HepG2 (cell line): Measurements from ENCODE around the gene NEURL1B. TPM values are rescaled to one million over a fixed set of nuclear protein-coding genes. Genes with fewer than 3 reads are reported as not detected.

Experiments used
- ATAC-seq: fragments of 200-7000 bp; cut with Tn5 transposase; 3 replicates; pipeline ENCODE4 v1.9.1; 2020; ENCODE audit warnings: mild to moderate bottlenecking, moderate library complexity
- BruUV-seq: library from RNA; stranded (reverse); fragments of 400-500 nt; replicated peaks from 2 replicates; lab custom pipeline; 2021; lab: Mats Ljungman, UMichigan
- CTCF ChIA-PET: fragments of 300-600 bp; formaldehyde crosslinking; extraction: SDS; loops from one replicate; lab custom pipeline; 2021; ENCODE audit warnings: low total read pairs, inconsistent platforms, low intra/inter-chr PET ratio; lab: Yijun Ruan, JAX
- POLR2A ChIA-PET: fragments of 350-600 bp; sonication (Branson Sonifier 250); formaldehyde crosslinking; loops from one replicate; lab custom pipeline; 2020; ENCODE audit warnings: antibody characterized with exemption, inconsistent platforms; lab: Yijun Ruan, JAX
- DNase-seq: peaks from one replicate; pipeline ENCODE4 v3.0.0-alpha.2; 2015; ENCODE audit warnings: low spot score
- FAIRE-seq: peaks from 3 replicates; lab custom pipeline; 2011; peaks lifted over from hg19 to GRCh38; lab: Jason Lieb, UNC
- H2AFZ ChIP-seq: one replicate; pipeline ENCODE4 v1.6.1; 2011; ENCODE audit warnings: low read length, inconsistent platforms
- H3K27ac ChIP-seq: fragments of 300-600 bp; 3 replicates; pipeline ENCODE4 v1.8.0; 2011; ENCODE audit warnings: mixed run types, mild to moderate bottlenecking, mixed read lengths, low read length, inconsistent platforms; ENCODE audit not compliant: insufficient read depth; ENCODE audit errors: extremely low read length
- H3K27me3 ChIP-seq, 2 experiments: fragments of 200-600 bp in 1 of 2; 2 replicates in 1 of 2; 3 replicates in 1 of 2; pipeline versions ENCODE4 v1.6.0 to v1.8.0; 2011; ENCODE audit warnings: low read length in 2 of 2, mild to moderate bottlenecking in 2 of 2, moderate library complexity in 2 of 2, inconsistent platforms in 1 of 2; ENCODE audit not compliant: insufficient read depth in 2 of 2, control insufficient read depth in 1 of 2
- H3K36me3 ChIP-seq, 2 experiments: fragments of 200-600 bp in 1 of 2; replicated peaks in 1 of 2; 2 replicates in 1 of 2; 3 replicates in 1 of 2; pipeline versions ENCODE4 v1.5.1 to v1.8.0; 2011; ENCODE audit warnings: low read length in 2 of 2, inconsistent platforms in 1 of 2; ENCODE audit not compliant: insufficient read depth in 2 of 2, control insufficient read depth in 1 of 2
- H3K4me1 ChIP-seq: 2 replicates; pipeline ENCODE4 v1.5.1; 2012; ENCODE audit warnings: low read length, inconsistent platforms; ENCODE audit not compliant: insufficient read depth
- H3K4me2 ChIP-seq: 2 replicates; pipeline ENCODE4 v1.6.0; 2011; ENCODE audit warnings: low read depth, low read length, inconsistent platforms
- H3K4me3 ChIP-seq, 3 experiments: fragments of 200-600 bp in 1 of 3; sonication (generic), shearing (Covaris generic) in 1 of 3; replicated peaks in 1 of 3; 2 replicates each; pipeline ENCODE4 v1.5.1; 2011 to 2016; ENCODE audit warnings: low read length in 3 of 3, inconsistent platforms in 2 of 3, low read depth in 2 of 3, mild to moderate bottlenecking in 2 of 3, control low read depth in 1 of 3, mixed read lengths in 1 of 3; ENCODE audit not compliant: insufficient read depth in 1 of 3
- H3K79me2 ChIP-seq: one replicate; pipeline ENCODE4 v1.6.1; 2011; ENCODE audit warnings: low read length, inconsistent platforms; ENCODE audit not compliant: insufficient read depth
- H3K9ac ChIP-seq: 2 replicates; pipeline ENCODE4 v1.6.0; 2011; ENCODE audit warnings: mild to moderate bottlenecking, low read depth, low read length, inconsistent platforms; ENCODE audit not compliant: insufficient read depth
- H3K9me3 ChIP-seq: 2 replicates; pipeline ENCODE4 v1.5.1; 2012; ENCODE audit warnings: mild to moderate bottlenecking, low read length
- H4K20me1 ChIP-seq: 2 replicates; pipeline ENCODE4 v1.6.0; 2011; ENCODE audit warnings: inconsistent platforms, mild to moderate bottlenecking, low read length, moderate library complexity; ENCODE audit not compliant: insufficient read depth
- NR2F1 ChIP-seq, 2 experiments: fragments of 450-650 bp in 1 of 2; formaldehyde crosslinking in 1 of 2; IDR thresholded peaks; 2 replicates each; pipeline versions ENCODE4 v1.5.0 to v1.6.1; 2016 to 2020; ENCODE audit warnings: mild to moderate bottlenecking in 1 of 2, missing compliant biosample characterization in 1 of 2, missing genetic modification reagents in 1 of 2, moderate library complexity in 1 of 2
- SMC3 ChIP-seq: IDR thresholded peaks from 2 replicates; pipeline ENCODE4 v1.6.1; 2011; ENCODE audit warnings: low read length, improper control_type of control experiment
- TCF7 ChIP-seq: sonication (generic); IDR thresholded peaks from 2 replicates; pipeline ENCODE4 v1.6.1; 2016; ENCODE audit warnings: antibody characterized with exemption, low read depth
- ZBTB34 ChIP-seq: sonication (generic); formaldehyde crosslinking; IDR thresholded peaks from 2 replicates; pipeline ENCODE4 v1.8.0; 2022; ENCODE audit warnings: mild to moderate bottlenecking, missing genetic modification reagents
- ZNF280D ChIP-seq: sonication (generic); formaldehyde crosslinking; IDR thresholded peaks from 2 replicates; pipeline ENCODE4 v1.5.1; 2020; ENCODE audit warnings: mild to moderate bottlenecking, missing genetic modification reagents
- ZNF672 ChIP-seq: sonication (generic); formaldehyde crosslinking; IDR thresholded peaks from 2 replicates; pipeline ENCODE4 v1.8.1; 2022; ENCODE audit warnings: missing genetic modification reagents
- ZNF775 ChIP-seq: sonication (generic); formaldehyde crosslinking; IDR thresholded peaks from 2 replicates; pipeline ENCODE4 v1.4.0; 2020; ENCODE audit warnings: missing genetic modification reagents, mild to moderate bottlenecking, moderate library complexity, borderline replicate concordance
- ZUFSP ChIP-seq: sonication (generic); formaldehyde crosslinking; IDR thresholded peaks from 2 replicates; pipeline ENCODE4 v1.9.0; 2021; ENCODE audit warnings: missing genetic modification reagents, mild to moderate bottlenecking, borderline replicate concordance
- WGBS: methylation state at CpG from one replicate; pipeline ENCODE4 v1.1.6; 2017; ENCODE audit warnings: low lambda C conversion rate; 5-methylcytosine and 5-hydroxymethylcytosine counted together
- in situ Hi-C: cut with HindIII; loops from 2 replicates; pipeline ENCODE4 v1.10.0; 2017; ENCODE audit warnings: low pct_unique_long_range_greater_than_20kb; ENCODE audit not compliant: extremely low pct_ligation_motif_present
- intact Hi-C: fragments of 100-400 bp; cut with micrococcal nuclease; formaldehyde crosslinking; loops from one replicate; pipeline ENCODE4 v1.10.0; 2022; ENCODE audit not compliant: unreplicated experiment
- polyA plus RNA-seq, 8 experiments: library from polyadenylated mRNA; depleted of rRNA in 3 of 8; stranded (reverse) in 7 of 8; unstranded in 1 of 8; fragments of >200 nt; fragmentation: Illumina TruSeq in 4 of 8; extraction: Trizol in 4 of 8; gene quantifications; 2 replicates each; pipeline versions ENCODE4 v1.2.1 to v1.2.3, GENCODE V29; 2011 to 2016; ENCODE audit warnings: low read depth in 4 of 8, missing spikeins in 1 of 8, mixed read lengths in 1 of 8; ENCODE audit not compliant: insufficient read depth in 1 of 8
- total RNA-seq, 5 experiments: library from RNA; depleted of rRNA; stranded (reverse); fragments of >200 nt; fragmentation: Illumina TruSeq; extraction: Trizol; gene quantifications; 2 replicates each; pipeline ENCODE4 v1.2.3, GENCODE V29; 2016; ENCODE audit warnings: low read depth in 1 of 5
- TF ChIP-seq, protein P1 (sequence below): sonication (generic); formaldehyde crosslinking; IDR thresholded peaks from 2 replicates; pipeline ENCODE4 v1.5.0; 2020; ENCODE audit warnings: mild to moderate bottlenecking, missing genetic modification reagents, moderate library complexity
- TF ChIP-seq, protein P2 (sequence below): sonication (generic); formaldehyde crosslinking; IDR thresholded peaks from 2 replicates; pipeline ENCODE4 v1.5.1; 2020; ENCODE audit warnings: mild to moderate bottlenecking, missing genetic modification reagents, borderline replicate concordance
- TF ChIP-seq, protein P3 (sequence below): sonication (generic); formaldehyde crosslinking; IDR thresholded peaks from 2 replicates; pipeline ENCODE4 v1.5.0; 2020; ENCODE audit warnings: missing genetic modification reagents

NEURL1B gene
- total and polyA plus RNA-seq, 2 of the 13 experiments (the other 11 are each of a cell fraction or from before 2014, with no cell fraction given): 0.09 to 0.13 TPM

- Histone ChIP-seq H3K27me3 (peaks cover 0 to 28% of the 10 kb centered on the region in 2 experiments; a peak in 2 of 5 replicates), H3K4me1 (no peaks in the 10 kb centered on the region), H2AFZ (no peak overlapping the region), H3K27ac (no peak overlapping the region), H3K4me2 (no peak overlapping the region), H3K4me3 (no peak overlapping the region), H3K79me2 (no peaks in the 10 kb centered on the region), H3K9ac (no peak overlapping the region), H3K9me3 (no peaks in the 10 kb centered on the region), H3K36me3 (no peaks in the 10 kb centered on the region), H4K20me1 (no peaks in the 10 kb centered on the region)
- no TSS peak for BruUV-seq
- WGBS: 56% methylated on average over 8 of the region's 10 CpGs
- ATAC-seq (peak; percentile 91), DNase-seq (peak; percentile 25), FAIRE-seq (no peak)
- in situ Hi-C loops (no loop called here), intact Hi-C loops (loop anchor here (10.0 kb wide), 1 partner anchor 48 kb away; no protein-coding TSS in a partner anchor)
- ChIA-PET CTCF (no interaction called here), POLR2A (interaction anchor here (1.6 kb wide), 1 partner anchor 13 kb away, joined by 5 read pairs; no protein-coding TSS in a partner anchor)
- TF ChIP-seq NR2F1 (CRISPR knock-in tag; IDR thresholded peaks at IDR 0.05) (no peak), ZNF775 (CRISPR knock-in tag) (no peak), ZNF672 (CRISPR knock-in tag) (no peak), ZNF280D (CRISPR knock-in tag) (no peak), ZUFSP (CRISPR knock-in tag) (no peak), SMC3 (peak; percentile 22; the same call in 1 of the 2 replicates), ZBTB34 (CRISPR knock-in tag) (no peak), TCF7 (no peak)
- TF ChIP-seq, protein P1, sequence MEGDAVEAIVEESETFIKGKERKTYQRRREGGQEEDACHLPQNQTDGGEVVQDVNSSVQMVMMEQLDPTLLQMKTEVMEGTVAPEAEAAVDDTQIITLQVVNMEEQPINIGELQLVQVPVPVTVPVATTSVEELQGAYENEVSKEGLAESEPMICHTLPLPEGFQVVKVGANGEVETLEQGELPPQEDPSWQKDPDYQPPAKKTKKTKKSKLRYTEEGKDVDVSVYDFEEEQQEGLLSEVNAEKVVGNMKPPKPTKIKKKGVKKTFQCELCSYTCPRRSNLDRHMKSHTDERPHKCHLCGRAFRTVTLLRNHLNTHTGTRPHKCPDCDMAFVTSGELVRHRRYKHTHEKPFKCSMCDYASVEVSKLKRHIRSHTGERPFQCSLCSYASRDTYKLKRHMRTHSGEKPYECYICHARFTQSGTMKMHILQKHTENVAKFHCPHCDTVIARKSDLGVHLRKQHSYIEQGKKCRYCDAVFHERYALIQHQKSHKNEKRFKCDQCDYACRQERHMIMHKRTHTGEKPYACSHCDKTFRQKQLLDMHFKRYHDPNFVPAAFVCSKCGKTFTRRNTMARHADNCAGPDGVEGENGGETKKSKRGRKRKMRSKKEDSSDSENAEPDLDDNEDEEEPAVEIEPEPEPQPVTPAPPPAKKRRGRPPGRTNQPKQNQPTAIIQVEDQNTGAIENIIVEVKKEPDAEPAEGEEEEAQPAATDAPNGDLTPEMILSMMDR (CRISPR knock-in tag): peak; percentile 37; the same call in 1 of the 2 replicates
- TF ChIP-seq, protein P2, sequence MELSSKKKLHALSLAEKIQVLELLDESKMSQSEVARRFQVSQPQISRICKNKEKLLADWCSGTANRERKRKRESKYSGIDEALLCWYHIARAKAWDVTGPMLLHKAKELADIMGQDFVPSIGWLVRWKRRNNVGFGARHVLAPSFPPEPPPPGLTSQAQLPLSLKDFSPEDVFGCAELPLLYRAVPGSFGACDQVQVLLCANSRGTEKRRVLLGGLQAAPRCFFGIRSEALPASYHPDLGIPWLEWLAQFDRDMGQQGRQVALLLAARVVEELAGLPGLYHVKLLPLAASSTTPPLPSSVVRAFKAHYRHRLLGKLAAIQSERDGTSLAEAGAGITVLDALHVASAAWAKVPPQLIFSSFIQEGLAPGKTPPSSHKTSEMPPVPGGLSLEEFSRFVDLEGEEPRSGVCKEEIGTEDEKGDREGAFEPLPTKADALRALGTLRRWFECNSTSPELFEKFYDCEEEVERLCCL (CRISPR knock-in tag): no peak
- TF ChIP-seq, protein P3, sequence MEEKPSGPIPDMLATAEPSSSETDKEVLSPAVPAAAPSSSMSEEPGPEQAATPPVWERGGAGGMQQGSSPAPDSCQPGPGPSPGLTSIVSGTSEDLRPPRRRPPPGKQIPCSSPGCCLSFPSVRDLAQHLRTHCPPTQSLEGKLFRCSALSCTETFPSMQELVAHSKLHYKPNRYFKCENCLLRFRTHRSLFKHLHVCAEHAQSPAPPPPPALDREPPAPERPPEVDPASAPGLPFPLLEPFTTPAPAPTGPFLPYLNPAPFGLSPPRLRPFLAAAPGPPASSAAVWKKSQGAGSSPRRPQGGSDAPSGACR (CRISPR knock-in tag): no peak
Observed at GRCh38 chr5:172646716-172647285, 5.7 kb downstream of the NEURL1B start.
